B cell (primary cell): ENCODE data around the gene USH1G. TPM values are rescaled to one million over a fixed set of nuclear protein-coding genes. Genes with fewer than 3 reads are reported as not detected.
A peak's percentile ranks its signal among the peaks of the same experiment; 100 is the strongest.

ENCODE experiments used
- ATAC-seq: fragments of 200-7000 bp; cut with Tn5 transposase; one replicate; pipeline ENCODE4 v1.10.0; 2021; ENCODE audit warnings: low read depth, mild to moderate bottlenecking, moderate number of reproducible peaks, moderate library complexity
- CTCF ChIA-PET: fragments of 350-600 bp; sonication (Branson Sonifier 250); formaldehyde crosslinking; loops from one replicate; lab custom pipeline; 2021; ENCODE audit warnings: antibody characterized with exemption, inconsistent platforms; lab: Charles Lee
- POLR2A ChIA-PET: fragments of 350-600 bp; sonication (Branson Sonifier 250); formaldehyde crosslinking; loops from one replicate; lab custom pipeline; 2021; ENCODE audit warnings: antibody characterized with exemption; lab: Charles Lee
- DNase-seq: peaks from one replicate; pipeline ENCODE4 v3.0.0; 2013
- H2AFZ ChIP-seq: 2 replicates; pipeline ENCODE4 v1.6.1; 2012; ENCODE audit warnings: mild to moderate bottlenecking, low read depth, low read length; ENCODE audit not compliant: insufficient read depth, poor library complexity, severe bottlenecking
- H3K27ac ChIP-seq, 2 donors: 1 replicate in 1 of 2; 2 replicates in 1 of 2; pipeline ENCODE4 v1.5.1; 2012 to 2013; ENCODE audit warnings: low read length in 2 of 2, mild to moderate bottlenecking in 2 of 2, moderate library complexity in 1 of 2
- H3K27me3 ChIP-seq, 4 experiments: fragments of 200-600 bp in 1 of 4; sonication (generic) in 1 of 4; replicated peaks in 1 of 4; 1 replicate in 2 of 4; 2 replicates in 2 of 4; pipeline versions ENCODE4 v1.6.1 to v1.7.0; 2013 to 2016; ENCODE audit warnings: low read length in 3 of 4, mild to moderate bottlenecking in 2 of 4, mixed read lengths in 1 of 4, moderate library complexity in 1 of 4; ENCODE audit not compliant: insufficient read depth in 4 of 4, control insufficient read depth in 3 of 4; ENCODE audit errors: control extremely low read depth in 1 of 4
- H3K36me3 ChIP-seq, 2 experiments: replicated peaks in 1 of 2; 1 replicate in 1 of 2; 2 replicates in 1 of 2; pipeline versions ENCODE4 v1.6.1 to v1.7.1; 2013; ENCODE audit warnings: low read length in 1 of 2; ENCODE audit not compliant: insufficient read depth in 2 of 2, control insufficient read depth in 1 of 2; ENCODE audit errors: control extremely low read depth in 1 of 2, extremely low read depth in 1 of 2
- H3K4me1 ChIP-seq, 2 donors: fragments of 200-600 bp in 1 of 2; sonication (generic) in 1 of 2; 1 replicate in 1 of 2; 2 replicates in 1 of 2; pipeline versions ENCODE4 v1.5.1 to v1.6.1; 2013 to 2017; ENCODE audit warnings: low read length in 2 of 2; ENCODE audit not compliant: control insufficient read depth in 2 of 2, insufficient read depth in 2 of 2
- H3K4me2 ChIP-seq: replicated peaks from 2 replicates; pipeline ENCODE3; 2012; ENCODE audit warnings: mild to moderate bottlenecking, low read depth, low read length; ENCODE audit not compliant: poor library complexity, severe bottlenecking
- H3K4me3 ChIP-seq, 5 experiments: fragments of 200-600 bp in 1 of 5; sonication (generic) in 1 of 5; 1 replicate in 3 of 5; 2 replicates in 2 of 5; pipeline versions ENCODE4 v1.5.1 to v1.7.0; 2011 to 2016; ENCODE audit warnings: low read length in 4 of 5, mild to moderate bottlenecking in 4 of 5, low read depth in 2 of 5, control low read depth in 1 of 5, moderate library complexity in 1 of 5; ENCODE audit not compliant: insufficient read depth in 1 of 5; ENCODE audit errors: control extremely low read depth in 1 of 5, extremely low read depth in 1 of 5
- H3K79me2 ChIP-seq: fragments of 200-600 bp; sonication (generic); one replicate; pipeline ENCODE4 v1.6.0; 2016; ENCODE audit warnings: low read length; ENCODE audit not compliant: control insufficient read depth, insufficient read depth
- H3K9ac ChIP-seq: fragments of 200-600 bp; sonication (generic); 2 replicates; pipeline ENCODE4 v1.6.1; 2017; ENCODE audit warnings: mild to moderate bottlenecking, low read length, moderate library complexity
- H3K9me3 ChIP-seq, 3 donors: one replicate each; pipeline versions ENCODE4 v1.6.1 to v1.7.1; 2013; ENCODE audit warnings: low read length in 2 of 3; ENCODE audit not compliant: control insufficient read depth in 2 of 3, insufficient read depth in 1 of 3; ENCODE audit errors: control extremely low read depth in 1 of 3
- H4K20me1 ChIP-seq: 2 replicates; pipeline ENCODE4 v1.6.0; 2012; ENCODE audit warnings: mild to moderate bottlenecking, low read length; ENCODE audit not compliant: insufficient read depth, control insufficient read depth, poor library complexity, severe bottlenecking
- H3K27ac Mint-ChIP-seq: one replicate; pipeline ENCODE4 v1.8.0; 2021; ENCODE audit warnings: mixed read lengths
- H3K27me3 Mint-ChIP-seq: one replicate; pipeline ENCODE4 v1.8.0; 2021; ENCODE audit warnings: mixed read lengths
- H3K4me1 Mint-ChIP-seq: one replicate; pipeline ENCODE4 v1.8.0; 2021; ENCODE audit warnings: mixed read lengths
- H3K4me3 Mint-ChIP-seq: one replicate; pipeline ENCODE4 v1.8.0; 2021; ENCODE audit warnings: mixed read lengths
- H3K9me3 Mint-ChIP-seq: one replicate; pipeline ENCODE4 v1.8.0; 2022; ENCODE audit warnings: mixed read lengths; ENCODE audit not compliant: insufficient read depth
- EZH2 ChIP-seq: IDR thresholded peaks from 2 replicates; pipeline ENCODE4 v1.6.1; 2012; ENCODE audit warnings: borderline replicate concordance, low read depth, mild to moderate bottlenecking, moderate library complexity, low read length; ENCODE audit not compliant: insufficient read depth, poor library complexity, severe bottlenecking
- WGBS: methylation state at CpG from one replicate; pipeline ENCODE4 v1.1.5; 2013; ENCODE audit warnings: missing lambda C conversion rate; ENCODE audit not compliant: insufficient coverage; 5-methylcytosine and 5-hydroxymethylcytosine counted together
- intact Hi-C: fragments of 100-400 bp; cut with micrococcal nuclease; formaldehyde crosslinking; loops from one replicate; pipeline ENCODE4 v1.10.0; 2022
- polyA minus RNA-seq: library from RNA; depleted of rRNA, polyadenylated mRNA; stranded (reverse); fragments of >200 nt; gene quantifications from 2 replicates; pipeline ENCODE4 v1.2.3, GENCODE V29; 2012
- polyA plus RNA-seq: library from polyadenylated mRNA; depleted of rRNA; stranded (reverse); fragments of >200 nt; gene quantifications from 2 replicates; pipeline ENCODE4 v1.2.3, GENCODE V29; 2012
- total RNA-seq, 2 donors: library from RNA; stranded (reverse); fragments of 120-200 nt in 1 of 2; gene quantifications; 1 replicate in 1 of 2; 2 replicates in 1 of 2; pipeline versions ENCODE4 v1.2.3 to v1.2.4, GENCODE V29; 2013 to 2022
- TF ChIP-seq, protein P1 (sequence below): fragments of 200-600 bp; IDR thresholded peaks from one replicate; pipeline ENCODE4 v1.8.0; 2022; ENCODE audit warnings: antibody characterized with exemption, mild to moderate bottlenecking

The USH1G gene
- total RNA-seq (not detected in 2 replicates), polyA plus RNA-seq (not detected in 2 replicates), polyA minus RNA-seq (not detected in 2 replicates)
- total RNA-seq (2013): not detected

DNA sequence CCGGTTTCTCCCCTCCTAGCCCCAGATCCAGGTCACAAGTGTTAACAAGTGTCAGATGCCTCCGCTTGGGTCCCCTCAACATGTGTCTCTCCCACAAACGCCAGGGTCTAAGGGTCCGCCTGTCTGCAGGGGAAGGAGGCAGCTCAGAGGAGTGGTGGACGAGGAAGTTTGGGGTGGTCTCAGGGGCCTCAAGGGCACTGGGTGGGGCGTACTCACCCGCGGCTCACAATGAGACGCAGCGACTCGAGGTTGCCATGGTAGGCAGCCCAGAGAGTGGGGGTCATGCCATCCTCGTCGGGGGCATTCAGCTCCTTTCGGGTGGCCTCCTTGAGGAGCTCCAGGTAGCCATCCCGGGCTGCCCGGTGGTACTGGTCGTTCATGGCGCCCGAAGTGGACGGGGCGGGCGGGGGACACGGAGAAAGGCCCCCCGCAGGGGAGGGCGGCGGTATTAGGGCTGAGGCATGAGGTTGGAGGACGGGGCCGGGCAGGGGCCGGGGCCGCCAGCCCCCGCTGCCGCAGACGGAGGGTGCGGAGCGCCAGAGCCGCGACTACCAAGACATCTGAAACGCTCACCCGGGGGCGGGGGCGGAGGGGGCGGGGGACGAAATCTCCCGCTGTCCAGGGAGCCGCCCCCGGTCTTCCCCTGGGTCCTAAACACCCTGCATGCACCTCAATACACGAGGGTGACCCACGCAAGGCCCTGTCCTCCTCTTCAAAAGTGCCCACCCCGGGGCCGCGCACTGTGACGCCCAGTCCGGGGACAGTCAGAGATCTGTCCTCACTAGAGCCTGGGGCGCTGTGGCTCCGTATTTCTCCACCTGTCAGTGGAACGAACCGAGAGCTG, at the start of gene USH1G:
USH1G (minus strand) TSS at position 562 of the 844 bp plus-strand sequence; CDS start at position 380, 182 bp downstream.
- H3K27ac Mint-ChIP-seq: no peak within 1 kb of the TSS
- H3K4me1 Mint-ChIP-seq: peaks cover 15% of the 10 kb centered on the region
- peak within 1 kb of the TSS; percentile 68 for H3K4me3 Mint-ChIP-seq
- Histone ChIP-seq H4K20me1 (no peaks in the 10 kb centered on the region), H3K4me2 (peak within 1 kb of the TSS; percentile 75), H3K9me3 (peaks cover 0 to 16% (median 0%) of the 10 kb centered on the region in 3 donors), H2AFZ (peak within 1 kb of the TSS; percentile 57), H3K4me1 (peaks cover 24 to 25% of the 10 kb centered on the region in 2 donors), H3K27me3 (peaks cover 0 to 78% (median 38%) of the 10 kb centered on the region in 4 experiments), H3K4me3 (peak within 1 kb of the TSS in 3 of 5 experiments; percentile 30 to 52 (median 37)), H3K79me2 (no peaks in the 10 kb centered on the region), H3K36me3 (no peaks in the 10 kb centered on the region), H3K9ac (peak within 1 kb of the TSS; percentile 48), H3K27ac (no peak within 1 kb of the TSS)
- intact Hi-C loops: loop anchor here (1.0 kb wide), 1 partner anchor 35 kb away; no protein-coding TSS in a partner anchor
- no peaks in the 10 kb centered on the region for H3K9me3 Mint-ChIP-seq
- CTCF ChIA-PET: interaction anchor here (0.6 to 2.3 kb wide), 3 partner anchors 36 to 251 kb away, joined by 3 to 16 read pairs (median 3); no protein-coding TSS in a partner anchor
- no peak for TF ChIP-seq EZH2
- TF ChIP-seq, protein P1, sequence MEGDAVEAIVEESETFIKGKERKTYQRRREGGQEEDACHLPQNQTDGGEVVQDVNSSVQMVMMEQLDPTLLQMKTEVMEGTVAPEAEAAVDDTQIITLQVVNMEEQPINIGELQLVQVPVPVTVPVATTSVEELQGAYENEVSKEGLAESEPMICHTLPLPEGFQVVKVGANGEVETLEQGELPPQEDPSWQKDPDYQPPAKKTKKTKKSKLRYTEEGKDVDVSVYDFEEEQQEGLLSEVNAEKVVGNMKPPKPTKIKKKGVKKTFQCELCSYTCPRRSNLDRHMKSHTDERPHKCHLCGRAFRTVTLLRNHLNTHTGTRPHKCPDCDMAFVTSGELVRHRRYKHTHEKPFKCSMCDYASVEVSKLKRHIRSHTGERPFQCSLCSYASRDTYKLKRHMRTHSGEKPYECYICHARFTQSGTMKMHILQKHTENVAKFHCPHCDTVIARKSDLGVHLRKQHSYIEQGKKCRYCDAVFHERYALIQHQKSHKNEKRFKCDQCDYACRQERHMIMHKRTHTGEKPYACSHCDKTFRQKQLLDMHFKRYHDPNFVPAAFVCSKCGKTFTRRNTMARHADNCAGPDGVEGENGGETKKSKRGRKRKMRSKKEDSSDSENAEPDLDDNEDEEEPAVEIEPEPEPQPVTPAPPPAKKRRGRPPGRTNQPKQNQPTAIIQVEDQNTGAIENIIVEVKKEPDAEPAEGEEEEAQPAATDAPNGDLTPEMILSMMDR: no peak
- WGBS: 5% methylated on average over 38 of the region's 57 CpGs
- peak; percentile 37 for DNase-seq
- POLR2A ChIA-PET: no interaction called here
- peaks cover 48% of the 10 kb centered on the region for H3K27me3 Mint-ChIP-seq
- peak; percentile 12 for ATAC-seq
